Suprapubic skin (tissue), 3 donors: Measurements from ENCODE around the gene NRXN3.

ENCODE experiments used
- EP300 ChIP-seq: sonication (generic); formaldehyde crosslinking; IDR thresholded peaks from one replicate; pipeline ENCODE4 v1.6.1; 2017; ENCODE audit warnings: antibody characterized with exemption
- POLR2A ChIP-seq, 2 donors: fragments of 450-650 bp; IDR thresholded peaks; one replicate each; pipeline ENCODE4 v1.6.1; 2017; ENCODE audit warnings: antibody characterized with exemption in 2 of 2, mild to moderate bottlenecking in 2 of 2, moderate library complexity in 2 of 2
- TF ChIP-seq, protein P1 (sequence below), 2 donors: fragments of 200-600 bp in 1 of 2; fragments of 450-650 bp in 1 of 2; sonication (generic) in 1 of 2; IDR thresholded peaks; one replicate each; pipeline ENCODE4 v1.5.1; 2016 to 2019; ENCODE audit warnings: antibody characterized with exemption in 2 of 2, mild to moderate bottlenecking in 1 of 2, moderate library complexity in 1 of 2

DNA sequence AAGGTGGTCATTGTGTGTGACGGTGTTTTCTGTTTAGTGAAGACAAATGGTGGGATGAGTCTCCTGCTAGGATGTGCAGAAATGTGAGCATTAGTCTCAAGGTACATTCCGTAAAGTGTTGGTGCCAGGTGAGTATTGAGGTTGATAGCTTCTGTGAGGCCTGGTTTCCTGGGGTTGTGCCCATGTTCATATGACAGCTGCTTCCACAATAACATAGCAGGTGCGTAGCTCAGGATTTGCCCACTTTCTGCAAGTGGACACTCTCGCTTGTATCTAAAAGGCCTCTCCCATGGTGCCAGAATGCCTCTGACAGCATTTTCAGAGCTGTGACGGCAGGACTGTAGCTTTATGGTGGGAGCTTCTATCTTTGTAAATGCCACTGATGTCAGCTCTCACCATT is 1209.1 kb downstream of the NRXN3 start:
- TF ChIP-seq POLR2A (IDR thresholded peaks at IDR 0.05) = no peak
- TF ChIP-seq, protein P1, sequence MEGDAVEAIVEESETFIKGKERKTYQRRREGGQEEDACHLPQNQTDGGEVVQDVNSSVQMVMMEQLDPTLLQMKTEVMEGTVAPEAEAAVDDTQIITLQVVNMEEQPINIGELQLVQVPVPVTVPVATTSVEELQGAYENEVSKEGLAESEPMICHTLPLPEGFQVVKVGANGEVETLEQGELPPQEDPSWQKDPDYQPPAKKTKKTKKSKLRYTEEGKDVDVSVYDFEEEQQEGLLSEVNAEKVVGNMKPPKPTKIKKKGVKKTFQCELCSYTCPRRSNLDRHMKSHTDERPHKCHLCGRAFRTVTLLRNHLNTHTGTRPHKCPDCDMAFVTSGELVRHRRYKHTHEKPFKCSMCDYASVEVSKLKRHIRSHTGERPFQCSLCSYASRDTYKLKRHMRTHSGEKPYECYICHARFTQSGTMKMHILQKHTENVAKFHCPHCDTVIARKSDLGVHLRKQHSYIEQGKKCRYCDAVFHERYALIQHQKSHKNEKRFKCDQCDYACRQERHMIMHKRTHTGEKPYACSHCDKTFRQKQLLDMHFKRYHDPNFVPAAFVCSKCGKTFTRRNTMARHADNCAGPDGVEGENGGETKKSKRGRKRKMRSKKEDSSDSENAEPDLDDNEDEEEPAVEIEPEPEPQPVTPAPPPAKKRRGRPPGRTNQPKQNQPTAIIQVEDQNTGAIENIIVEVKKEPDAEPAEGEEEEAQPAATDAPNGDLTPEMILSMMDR (IDR thresholded peaks at IDR 0.05) = no peak
- no peak for TF ChIP-seq EP300
